Stimulated activated CD8-positive, alpha-beta memory T cell treated with anti-CD3 and anti-CD28 coated beads, Interleukin-7, amount 100 ng/mL, for 24 hours (primary cell): Measurements from ENCODE around the gene CNTFR.

ENCODE experiments used
- DNase-seq: peaks from one replicate; pipeline ENCODE4 v3.0.0-alpha.2; 2020; ENCODE audit warnings: low read depth

The CNTFR gene

GRCh38 chr9:34522971-34523797, 66.3 kb downstream of the CNTFR start, which contains the start of gene ENHO:
Gene ENHO, minus strand, starts transcription at chr9:34522990. Its CDS starts 1,295 bp downstream, at chr9:34521695.
- DNase-seq: peak; percentile 74

DNA sequence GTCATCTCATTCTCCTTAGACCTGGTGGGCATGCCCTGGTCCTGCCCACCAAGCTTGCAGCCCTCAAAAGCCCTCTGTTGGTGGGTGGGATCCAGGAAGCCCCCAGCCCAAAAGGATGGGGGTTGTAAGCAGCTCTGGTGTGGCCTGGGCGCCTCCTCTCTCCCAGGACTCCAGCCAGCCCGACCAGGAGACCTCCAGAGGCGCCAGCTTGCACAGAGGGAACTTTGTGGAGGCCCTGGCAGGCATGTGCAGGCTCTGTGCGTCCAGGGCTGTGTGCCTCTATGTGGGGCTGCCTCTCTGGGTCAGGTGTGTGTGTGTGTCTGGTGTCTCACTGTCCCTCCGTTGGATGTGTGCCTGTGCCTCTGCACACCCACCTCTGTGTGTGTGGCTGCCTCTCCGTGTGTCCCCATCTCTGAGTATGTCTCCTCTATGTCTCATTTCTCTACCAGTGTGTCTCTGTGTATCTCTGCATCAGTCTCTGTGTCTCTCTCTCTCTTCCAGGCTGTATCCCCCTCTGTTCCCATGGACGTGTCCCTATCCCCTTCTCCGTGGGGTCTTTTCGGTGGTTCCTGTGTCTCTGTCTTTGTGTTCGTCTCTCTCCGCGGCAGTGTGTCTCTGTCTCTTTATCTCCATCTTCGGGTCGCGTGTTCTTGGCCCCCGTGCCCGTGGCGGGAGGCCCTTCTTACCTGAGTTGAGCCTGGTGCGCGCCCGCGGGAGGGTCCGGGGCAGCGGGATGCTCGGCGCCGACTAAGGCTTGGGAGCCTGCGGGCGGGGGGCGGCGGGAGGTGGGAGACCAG, 67.2 kb downstream of the CNTFR start:
- DNase-seq: no peak

DNA sequence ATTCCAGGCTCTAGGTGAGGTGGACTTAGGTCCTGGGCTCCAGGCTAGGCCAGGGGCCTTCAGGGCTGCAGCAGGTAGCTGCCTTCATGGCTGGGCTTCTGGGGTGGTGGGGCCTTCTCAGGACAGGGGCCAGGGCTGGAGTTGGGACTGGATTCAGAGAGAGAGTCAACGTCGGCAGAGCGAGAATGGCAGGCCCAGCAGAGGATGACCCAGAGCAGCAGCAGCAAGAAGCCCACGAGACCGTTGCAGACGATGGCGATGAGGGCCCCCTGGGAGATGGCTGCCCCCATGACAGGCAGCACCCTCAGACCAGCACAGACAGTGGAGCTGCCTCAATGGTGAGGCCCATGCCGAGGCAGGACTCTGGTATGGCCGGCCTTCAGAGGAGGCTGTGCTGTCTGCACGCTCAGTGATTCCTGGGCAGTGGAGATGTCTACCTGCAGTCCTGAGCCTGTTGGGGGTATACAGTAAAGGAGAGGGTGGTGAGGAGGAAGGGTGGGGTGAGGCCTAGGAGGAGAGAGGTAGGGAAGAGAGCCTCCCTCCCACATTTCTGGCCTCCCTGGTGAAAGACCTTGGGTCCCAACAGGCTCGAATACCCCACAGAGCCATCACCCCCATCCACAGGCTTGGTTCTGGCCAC, 68.0 kb downstream of the CNTFR start:
- DNase-seq: no peak

- no peak for DNase-seq
These were observed 68.8 kb downstream of the CNTFR start for GRCh38 chr9:34520505-34521385.

GRCh38 chr9:34520096-34520495, 69.4 kb downstream of the CNTFR start:
- no peak for DNase-seq

DNA sequence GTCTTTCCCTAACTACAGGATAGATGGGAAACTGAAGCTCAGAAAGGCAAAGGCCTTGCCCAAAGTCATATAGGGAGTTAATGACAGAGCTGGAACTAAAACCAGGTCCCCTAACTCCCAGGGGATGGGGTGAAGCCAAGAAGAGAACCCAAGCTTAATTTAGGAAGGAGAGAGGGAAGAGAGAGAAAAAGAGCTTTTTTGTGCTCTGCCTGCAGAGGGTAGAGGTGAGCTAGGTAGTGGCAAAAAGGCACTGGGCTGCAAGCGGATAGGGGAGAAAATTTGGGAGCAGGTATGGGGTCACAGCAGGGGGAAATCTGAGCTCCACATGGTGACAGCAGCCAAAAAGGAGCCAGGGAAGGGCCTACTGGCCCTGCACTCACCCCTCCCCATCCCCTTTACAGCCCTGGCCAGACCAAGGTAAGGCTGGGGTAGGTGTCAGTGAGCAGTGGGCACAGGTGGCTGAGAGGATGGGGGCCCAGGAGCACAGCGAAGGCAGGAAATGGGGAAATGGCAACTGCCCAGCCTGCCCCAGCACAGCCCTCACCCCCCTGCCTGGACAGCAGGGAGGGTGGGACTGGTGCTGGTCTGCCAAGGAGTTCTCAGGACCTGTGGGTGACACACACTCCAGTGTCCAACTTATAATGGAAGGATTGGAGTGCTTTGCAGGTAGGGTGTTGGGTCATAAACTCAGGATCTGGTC, 70.1 kb downstream of the CNTFR start:
- DNase-seq: no peak

GRCh38 chr9:34518896-34519295, 70.6 kb downstream of the CNTFR start:
- no peak for DNase-seq

GRCh38 chr9:34518110-34518616, 71.4 kb downstream of the CNTFR start:
- DNase-seq: no peak

DNA sequence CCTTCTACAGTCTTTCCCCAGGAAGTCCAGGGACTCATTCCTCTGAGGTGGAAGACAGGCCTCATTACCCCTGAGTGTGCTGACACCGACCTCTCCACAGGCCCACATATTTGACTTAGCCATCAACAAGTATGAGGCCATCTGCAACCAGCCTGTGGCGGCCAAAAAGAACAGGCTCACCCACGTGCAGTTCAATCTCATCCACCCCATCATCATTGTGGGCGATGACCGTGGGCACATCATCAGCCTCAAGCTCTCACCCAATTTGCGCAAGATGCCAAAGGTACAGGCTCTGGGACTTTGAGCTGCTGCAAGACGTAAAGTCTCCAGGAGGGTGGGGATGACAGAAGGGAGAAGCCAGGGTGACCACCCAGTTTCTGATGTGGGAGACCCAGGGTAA, 72.3 kb downstream of the CNTFR start:
- DNase-seq: no peak

GRCh38 chr9:34515959-34516358, 73.6 kb downstream of the CNTFR start:
- no peak for DNase-seq

- no peak for DNase-seq
These were observed 74.7 kb downstream of the CNTFR start for GRCh38 chr9:34514816-34515215.

GRCh38 chr9:34514401-34514800, 75.1 kb downstream of the CNTFR start:
- no peak for DNase-seq

DNA sequence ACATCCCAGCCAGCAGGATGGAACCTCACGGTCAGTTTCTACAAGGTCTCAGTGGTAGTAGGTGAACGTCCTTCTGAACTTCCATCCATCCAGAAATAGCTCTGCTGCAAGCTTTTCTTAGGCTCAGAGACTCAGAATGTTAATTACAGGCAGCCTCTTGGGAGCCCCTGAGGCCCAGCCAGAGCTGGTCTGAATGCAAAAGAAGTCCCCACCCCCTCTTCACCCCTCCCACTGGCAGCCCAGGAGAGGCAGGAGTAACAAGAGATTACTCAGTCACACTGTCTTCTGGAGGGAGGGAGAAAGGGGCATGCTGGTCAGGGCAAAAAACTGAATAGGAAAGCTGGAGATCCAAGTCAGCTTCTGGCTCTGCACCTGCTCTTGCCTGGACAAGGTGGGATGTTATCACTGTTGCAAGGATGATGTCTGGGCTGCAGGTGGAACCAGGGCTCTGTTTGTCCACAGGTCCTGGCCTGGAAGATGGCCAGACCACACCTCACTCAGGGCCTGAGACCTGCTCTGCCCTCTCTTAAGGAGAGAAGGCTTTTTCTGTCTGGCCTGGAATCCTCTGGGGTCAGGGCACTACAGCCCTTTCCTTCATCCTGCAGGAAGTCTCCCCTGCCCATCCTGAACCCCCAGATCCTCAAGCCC, 75.8 kb downstream of the CNTFR start:
- no peak for DNase-seq

GRCh38 chr9:34512131-34513078, 77.1 kb downstream of the CNTFR start:
- DNase-seq: no peak

GRCh38 chr9:34510497-34511468, 78.7 kb downstream of the CNTFR start:
- DNase-seq: no peak

- no peak for DNase-seq
These were observed 80.6 kb downstream of the CNTFR start for GRCh38 chr9:34508951-34509350.

GRCh38 chr9:34508463-34508862, 81.1 kb downstream of the CNTFR start:
- no peak for DNase-seq

- no peak for DNase-seq
These were observed 81.6 kb downstream of the CNTFR start for GRCh38 chr9:34507966-34508365.
